ENCODE data around the gene GPR78. TPM values are rescaled to one million over a fixed set of nuclear protein-coding genes. Genes with fewer than 3 reads are reported as not detected.

The GPR78 gene
- total and polyA plus RNA-seq, 4 donors = not detected

DNA sequence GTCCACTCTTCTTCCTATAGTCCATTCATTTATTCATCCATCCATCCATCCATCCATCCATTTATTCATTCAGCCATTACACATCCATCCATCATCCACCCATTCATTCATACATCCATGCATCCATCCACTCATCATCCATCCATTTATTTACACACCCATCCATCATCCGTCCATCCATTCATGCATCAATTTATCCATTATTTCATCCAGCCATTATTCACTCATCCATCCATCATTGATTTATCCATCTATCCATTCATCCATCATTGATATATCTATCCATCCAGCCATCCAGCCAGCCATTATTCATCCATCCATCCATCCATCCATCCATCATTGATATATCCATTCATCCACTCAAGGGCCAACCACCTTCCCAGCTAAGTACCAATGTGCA, 25.1 kb downstream of the GPR78 start:
- Histone ChIP-seq H3K27ac (ENCODE audit: low read depth in 1 of 2, low read length in 2 of 2) (no peak overlapping the region), H3K9ac (ENCODE audit: low read depth in 1 of 2, low read length in 2 of 2) (no peak overlapping the region), H3K9me3 (ENCODE audit: control insufficient read depth in 4 of 4, low read length in 3 of 4) (no peaks in the 10 kb centered on the region), H3K4me3 (ENCODE audit: low read depth in 1 of 3, low read length in 3 of 3) (no peak overlapping the region), H3K27me3 (ENCODE audit: control insufficient read depth in 4 of 4, insufficient read depth in 4 of 4, low read length in 3 of 4) (no peaks in the 10 kb centered on the region), H3K4me1 (ENCODE audit: control insufficient read depth in 4 of 4, insufficient read depth in 4 of 4, low read length in 3 of 4) (no peaks in the 10 kb centered on the region), H3K36me3 (ENCODE audit: control insufficient read depth in 4 of 4, insufficient read depth in 3 of 4, low read depth in 1 of 4, low read length in 3 of 4) (no peaks in the 10 kb centered on the region)
- TF ChIP-seq, protein P1, sequence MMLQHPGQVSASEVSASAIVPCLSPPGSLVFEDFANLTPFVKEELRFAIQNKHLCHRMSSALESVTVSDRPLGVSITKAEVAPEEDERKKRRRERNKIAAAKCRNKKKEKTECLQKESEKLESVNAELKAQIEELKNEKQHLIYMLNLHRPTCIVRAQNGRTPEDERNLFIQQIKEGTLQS (IDR thresholded peaks at IDR 0.05) = no peak
- TF ChIP-seq, protein P2, sequence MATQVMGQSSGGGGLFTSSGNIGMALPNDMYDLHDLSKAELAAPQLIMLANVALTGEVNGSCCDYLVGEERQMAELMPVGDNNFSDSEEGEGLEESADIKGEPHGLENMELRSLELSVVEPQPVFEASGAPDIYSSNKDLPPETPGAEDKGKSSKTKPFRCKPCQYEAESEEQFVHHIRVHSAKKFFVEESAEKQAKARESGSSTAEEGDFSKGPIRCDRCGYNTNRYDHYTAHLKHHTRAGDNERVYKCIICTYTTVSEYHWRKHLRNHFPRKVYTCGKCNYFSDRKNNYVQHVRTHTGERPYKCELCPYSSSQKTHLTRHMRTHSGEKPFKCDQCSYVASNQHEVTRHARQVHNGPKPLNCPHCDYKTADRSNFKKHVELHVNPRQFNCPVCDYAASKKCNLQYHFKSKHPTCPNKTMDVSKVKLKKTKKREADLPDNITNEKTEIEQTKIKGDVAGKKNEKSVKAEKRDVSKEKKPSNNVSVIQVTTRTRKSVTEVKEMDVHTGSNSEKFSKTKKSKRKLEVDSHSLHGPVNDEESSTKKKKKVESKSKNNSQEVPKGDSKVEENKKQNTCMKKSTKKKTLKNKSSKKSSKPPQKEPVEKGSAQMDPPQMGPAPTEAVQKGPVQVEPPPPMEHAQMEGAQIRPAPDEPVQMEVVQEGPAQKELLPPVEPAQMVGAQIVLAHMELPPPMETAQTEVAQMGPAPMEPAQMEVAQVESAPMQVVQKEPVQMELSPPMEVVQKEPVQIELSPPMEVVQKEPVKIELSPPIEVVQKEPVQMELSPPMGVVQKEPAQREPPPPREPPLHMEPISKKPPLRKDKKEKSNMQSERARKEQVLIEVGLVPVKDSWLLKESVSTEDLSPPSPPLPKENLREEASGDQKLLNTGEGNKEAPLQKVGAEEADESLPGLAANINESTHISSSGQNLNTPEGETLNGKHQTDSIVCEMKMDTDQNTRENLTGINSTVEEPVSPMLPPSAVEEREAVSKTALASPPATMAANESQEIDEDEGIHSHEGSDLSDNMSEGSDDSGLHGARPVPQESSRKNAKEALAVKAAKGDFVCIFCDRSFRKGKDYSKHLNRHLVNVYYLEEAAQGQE (IDR thresholded peaks at IDR 0.05) = no peak
- TF ChIP-seq NR2F2 (IDR thresholded peaks at IDR 0.05) (no peak), HNF4G (IDR thresholded peaks at IDR 0.05) (no peak), RXRA (IDR thresholded peaks at IDR 0.05) (no peak), FOXA1 (IDR thresholded peaks at IDR 0.05) (no peak), FOXA2 (IDR thresholded peaks at IDR 0.05) (no peak)
- DNase-seq (ENCODE audit: low spot score) = no peak
- WGBS = 98% methylated on average over 1 of the region's 1 CpG

DNA sequence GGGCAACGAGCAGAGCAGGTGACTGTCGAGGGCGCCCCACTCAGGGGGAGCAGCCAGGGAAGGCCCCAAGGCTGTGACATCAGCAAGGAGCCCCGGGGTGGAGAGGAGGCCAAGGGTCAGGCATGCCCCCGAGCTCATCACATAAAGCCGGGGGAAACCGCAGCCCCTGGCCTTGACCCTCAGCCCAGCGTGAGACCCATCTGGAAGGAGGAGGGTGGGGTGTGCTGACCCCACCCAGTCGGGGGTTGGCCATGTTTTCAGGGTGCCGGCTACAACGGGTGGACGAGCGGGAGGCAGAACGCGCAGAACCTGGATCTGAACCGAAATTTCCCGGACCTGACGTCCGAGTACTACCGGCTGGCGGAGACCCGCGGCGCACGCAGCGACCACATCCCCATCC, 26.3 kb downstream of the GPR78 start:
- H3K27ac ChIP-seq (ENCODE audit: low read depth in 1 of 2, low read length in 2 of 2) = no peak overlapping the region

More for the DNA sequence above, 26.3 kb downstream of the GPR78 start:
- no peaks in the 10 kb centered on the region for H3K27me3 ChIP-seq (ENCODE audit: control insufficient read depth in 4 of 4, insufficient read depth in 4 of 4, low read length in 3 of 4)
- no peaks in the 10 kb centered on the region for H3K9me3 ChIP-seq (ENCODE audit: control insufficient read depth in 4 of 4, low read length in 3 of 4)
- no peak overlapping the region for H3K4me3 ChIP-seq (ENCODE audit: low read depth in 1 of 3, low read length in 3 of 3)
- H3K9ac ChIP-seq (ENCODE audit: low read depth in 1 of 2, low read length in 2 of 2) = no peak overlapping the region
- TF ChIP-seq, protein P3, sequence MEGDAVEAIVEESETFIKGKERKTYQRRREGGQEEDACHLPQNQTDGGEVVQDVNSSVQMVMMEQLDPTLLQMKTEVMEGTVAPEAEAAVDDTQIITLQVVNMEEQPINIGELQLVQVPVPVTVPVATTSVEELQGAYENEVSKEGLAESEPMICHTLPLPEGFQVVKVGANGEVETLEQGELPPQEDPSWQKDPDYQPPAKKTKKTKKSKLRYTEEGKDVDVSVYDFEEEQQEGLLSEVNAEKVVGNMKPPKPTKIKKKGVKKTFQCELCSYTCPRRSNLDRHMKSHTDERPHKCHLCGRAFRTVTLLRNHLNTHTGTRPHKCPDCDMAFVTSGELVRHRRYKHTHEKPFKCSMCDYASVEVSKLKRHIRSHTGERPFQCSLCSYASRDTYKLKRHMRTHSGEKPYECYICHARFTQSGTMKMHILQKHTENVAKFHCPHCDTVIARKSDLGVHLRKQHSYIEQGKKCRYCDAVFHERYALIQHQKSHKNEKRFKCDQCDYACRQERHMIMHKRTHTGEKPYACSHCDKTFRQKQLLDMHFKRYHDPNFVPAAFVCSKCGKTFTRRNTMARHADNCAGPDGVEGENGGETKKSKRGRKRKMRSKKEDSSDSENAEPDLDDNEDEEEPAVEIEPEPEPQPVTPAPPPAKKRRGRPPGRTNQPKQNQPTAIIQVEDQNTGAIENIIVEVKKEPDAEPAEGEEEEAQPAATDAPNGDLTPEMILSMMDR (IDR thresholded peaks at IDR 0.05; ENCODE audit: low read depth, low read length, missing input control) = no peak
- TF ChIP-seq HNF4G (IDR thresholded peaks at IDR 0.05) (no peak), FOXA2 (IDR thresholded peaks at IDR 0.05) (no peak), FOXA1 (IDR thresholded peaks at IDR 0.05) (no peak), GABPA (IDR thresholded peaks at IDR 0.05 in 1 of 2, conservative IDR thresholded peaks at IDR 0.05 in 1 of 2) (no peak)
- TF ChIP-seq, protein P4, sequence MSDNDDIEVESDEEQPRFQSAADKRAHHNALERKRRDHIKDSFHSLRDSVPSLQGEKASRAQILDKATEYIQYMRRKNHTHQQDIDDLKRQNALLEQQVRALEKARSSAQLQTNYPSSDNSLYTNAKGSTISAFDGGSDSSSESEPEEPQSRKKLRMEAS (IDR thresholded peaks at IDR 0.05) = no peak
- TF ChIP-seq, protein P5, sequence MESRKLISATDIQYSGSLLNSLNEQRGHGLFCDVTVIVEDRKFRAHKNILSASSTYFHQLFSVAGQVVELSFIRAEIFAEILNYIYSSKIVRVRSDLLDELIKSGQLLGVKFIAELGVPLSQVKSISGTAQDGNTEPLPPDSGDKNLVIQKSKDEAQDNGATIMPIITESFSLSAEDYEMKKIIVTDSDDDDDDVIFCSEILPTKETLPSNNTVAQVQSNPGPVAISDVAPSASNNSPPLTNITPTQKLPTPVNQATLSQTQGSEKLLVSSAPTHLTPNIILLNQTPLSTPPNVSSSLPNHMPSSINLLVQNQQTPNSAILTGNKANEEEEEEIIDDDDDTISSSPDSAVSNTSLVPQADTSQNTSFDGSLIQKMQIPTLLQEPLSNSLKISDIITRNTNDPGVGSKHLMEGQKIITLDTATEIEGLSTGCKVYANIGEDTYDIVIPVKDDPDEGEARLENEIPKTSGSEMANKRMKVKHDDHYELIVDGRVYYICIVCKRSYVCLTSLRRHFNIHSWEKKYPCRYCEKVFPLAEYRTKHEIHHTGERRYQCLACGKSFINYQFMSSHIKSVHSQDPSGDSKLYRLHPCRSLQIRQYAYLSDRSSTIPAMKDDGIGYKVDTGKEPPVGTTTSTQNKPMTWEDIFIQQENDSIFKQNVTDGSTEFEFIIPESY (IDR thresholded peaks at IDR 0.05) = no peak
- no peaks in the 10 kb centered on the region for H3K36me3 ChIP-seq (ENCODE audit: control insufficient read depth in 4 of 4, insufficient read depth in 3 of 4, low read depth in 1 of 4, low read length in 3 of 4)
- 83% methylated on average over 26 of the region's 26 CpGs for WGBS
- DNase-seq (ENCODE audit: low spot score) = no peak
- H3K4me1 ChIP-seq (ENCODE audit: control insufficient read depth in 4 of 4, insufficient read depth in 4 of 4, low read length in 3 of 4) = no peaks in the 10 kb centered on the region
